ENCODE measurements around the gene TRMT2A.

Gene TRMT2A

GRCh38 chr22:20138868-20139267 lies 21.8 kb upstream of the TRMT2A start:
- no peaks in the 10 kb centered on the region for H3K27me3 ChIP-seq
- H3K36me3 ChIP-seq: peaks cover 3% of the 10 kb centered on the region
- H3K27ac ChIP-seq: no peak overlapping the region
- H3K4me3 ChIP-seq (ENCODE audit: low read depth in 1 of 2, low read length in 1 of 2): no peak overlapping the region
- no peaks in the 10 kb centered on the region for H3K9me3 ChIP-seq
- H3K4me1 ChIP-seq (ENCODE audit: control insufficient read depth in 1 of 2, insufficient read depth in 1 of 2, low read depth in 1 of 2, low read length in 1 of 2): no peaks in the 10 kb centered on the region
- no peak for TF ChIP-seq CTCF (IDR thresholded peaks at IDR 0.05)

GRCh38 chr22:20138417-20138738 lies 21.4 kb upstream of the TRMT2A start:
- H3K4me3 ChIP-seq (ENCODE audit: low read depth in 1 of 2, low read length in 1 of 2): no peak overlapping the region
- H3K4me1 ChIP-seq (ENCODE audit: control insufficient read depth in 1 of 2, insufficient read depth in 1 of 2, low read depth in 1 of 2, low read length in 1 of 2): no peaks in the 10 kb centered on the region
- no peak overlapping the region for H3K27ac ChIP-seq
- H3K36me3 ChIP-seq: peaks cover 2% of the 10 kb centered on the region
- no peaks in the 10 kb centered on the region for H3K27me3 ChIP-seq
- no peaks in the 10 kb centered on the region for H3K9me3 ChIP-seq
- TF ChIP-seq CTCF (IDR thresholded peaks at IDR 0.05): no peak

GRCh38 chr22:20137671-20138416 lies 20.8 kb upstream of the TRMT2A start:
- H3K4me3 ChIP-seq (ENCODE audit: low read depth in 1 of 2, low read length in 1 of 2): no peak overlapping the region
- H3K4me1 ChIP-seq (ENCODE audit: control insufficient read depth in 1 of 2, insufficient read depth in 1 of 2, low read depth in 1 of 2, low read length in 1 of 2): peaks cover 0 to under 1% of the 10 kb centered on the region in 2 experiments
- no peak overlapping the region for H3K27ac ChIP-seq

GRCh38 chr22:20137113-20137512 lies 20.1 kb upstream of the TRMT2A start:
- H3K4me3 ChIP-seq (ENCODE audit: low read depth in 1 of 2, low read length in 1 of 2): no peak overlapping the region
- H3K4me1 ChIP-seq (ENCODE audit: control insufficient read depth in 1 of 2, insufficient read depth in 1 of 2, low read depth in 1 of 2, low read length in 1 of 2): peaks cover 7 to 8% of the 10 kb centered on the region in 2 experiments
- no peak for TF ChIP-seq CTCF (IDR thresholded peaks at IDR 0.05)
- peaks cover 11% of the 10 kb centered on the region for H3K27me3 ChIP-seq
- no peaks in the 10 kb centered on the region for H3K9me3 ChIP-seq
- H3K36me3 ChIP-seq: no peaks in the 10 kb centered on the region
- no peak overlapping the region for H3K27ac ChIP-seq

More at GRCh38 chr22:20137671-20138416, 20.8 kb upstream of the TRMT2A start:
- H3K27me3 ChIP-seq: peaks cover 3% of the 10 kb centered on the region
- TF ChIP-seq CTCF (IDR thresholded peaks at IDR 0.05): no peak
- H3K9me3 ChIP-seq: no peaks in the 10 kb centered on the region
- no peaks in the 10 kb centered on the region for H3K36me3 ChIP-seq

GRCh38 chr22:20136603-20136873 lies 19.5 kb upstream of the TRMT2A start:
- Histone ChIP-seq H3K36me3 (no peaks in the 10 kb centered on the region), H3K4me1 (ENCODE audit: control insufficient read depth in 1 of 2, insufficient read depth in 1 of 2, low read depth in 1 of 2, low read length in 1 of 2) (peaks cover 8 to 9% of the 10 kb centered on the region in 2 experiments), H3K4me3 (ENCODE audit: low read depth in 1 of 2, low read length in 1 of 2) (no peak overlapping the region), H3K9me3 (no peaks in the 10 kb centered on the region), H3K27me3 (peaks cover 15% of the 10 kb centered on the region), H3K27ac (no peak overlapping the region)
- no peak for TF ChIP-seq CTCF (IDR thresholded peaks at IDR 0.05)

Data from neutrophil (primary cell).